IMR-90 (cell line): ENCODE results near the gene NKX6-2. TPM values are rescaled to one million over a fixed set of nuclear protein-coding genes. Genes with fewer than 3 reads are reported as not detected.
A peak's percentile ranks its signal among the peaks of the same experiment; 100 is the strongest.

Experiments used
- ATAC-seq: fragments of 200-7000 bp; cut with Tn5 transposase; 2 replicates; pipeline ENCODE4 v1.9.1; 2020; ENCODE audit warnings: low read depth, mild to moderate bottlenecking, moderate library complexity
- BruUV-seq: library from RNA; stranded (reverse); fragments of 400-500 nt; replicated peaks from 2 replicates; lab custom pipeline; 2021; lab: Mats Ljungman, UMichigan
- CTCF ChIA-PET: fragments of 300-600 bp; formaldehyde crosslinking; extraction: SDS; loops from one replicate; lab custom pipeline; 2021; ENCODE audit warnings: antibody characterized with exemption; lab: Yijun Ruan, JAX
- POLR2A ChIA-PET: fragments of 300-600 bp; sonication (Branson Sonifier 250); formaldehyde crosslinking; loops from one replicate; lab custom pipeline; 2022; ENCODE audit warnings: antibody characterized with exemption; ENCODE audit not compliant: unreplicated experiment; lab: Charles Lee
- DNase-seq: peaks from one replicate; pipeline ENCODE4 v3.0.0; 2013
- H2AFZ ChIP-seq: replicated peaks from 2 replicates; pipeline ENCODE3; 2013; ENCODE audit warnings: low read length, mild to moderate bottlenecking; ENCODE audit not compliant: poor library complexity
- H2AK5ac ChIP-seq: 2 replicates; pipeline ENCODE4 v1.6.1; 2013; ENCODE audit warnings: low read depth, low read length, inconsistent platforms
- H2AK9ac ChIP-seq: replicated peaks from 2 replicates; pipeline ENCODE3; 2013; ENCODE audit warnings: mild to moderate bottlenecking, low read depth, low read length, moderate library complexity; ENCODE audit not compliant: poor library complexity
- H2BK120ac ChIP-seq: 2 replicates; pipeline ENCODE4 v1.6.1; 2013; ENCODE audit warnings: low read depth, low read length, inconsistent platforms
- H2BK15ac ChIP-seq: 3 replicates; pipeline ENCODE4 v1.6.1; 2013; ENCODE audit warnings: low read depth, low read length, inconsistent platforms
- H2BK20ac ChIP-seq: 2 replicates; pipeline ENCODE4 v1.6.1; 2013; ENCODE audit warnings: low read depth, mild to moderate bottlenecking, inconsistent platforms, low read length, moderate library complexity
- H2BK5ac ChIP-seq: 2 replicates; pipeline ENCODE4 v1.6.1; 2013; ENCODE audit warnings: mild to moderate bottlenecking, low read depth, low read length, inconsistent platforms; ENCODE audit not compliant: poor library complexity, severe bottlenecking
- H3K14ac ChIP-seq: replicated peaks from 2 replicates; pipeline ENCODE4 v1.6.1; 2013; ENCODE audit warnings: low read depth, low read length, inconsistent platforms
- H3K18ac ChIP-seq: 2 replicates; pipeline ENCODE4 v1.6.1; 2013; ENCODE audit warnings: low read depth, low read length, control low read depth
- H3K23ac ChIP-seq: 2 replicates; pipeline ENCODE4 v1.6.1; 2013; ENCODE audit warnings: low read depth, low read length, inconsistent platforms
- H3K27ac ChIP-seq: 2 replicates; pipeline ENCODE4 v1.5.1; 2013; ENCODE audit warnings: mild to moderate bottlenecking, control low read depth, low read length; ENCODE audit not compliant: insufficient read depth
- H3K27me3 ChIP-seq: 2 replicates; pipeline ENCODE4 v1.6.1; 2013; ENCODE audit warnings: low read length; ENCODE audit not compliant: control insufficient read depth, insufficient read depth
- H3K36me3 ChIP-seq: 2 replicates; pipeline ENCODE4 v1.6.1; 2013; ENCODE audit warnings: low read length, mixed read lengths; ENCODE audit not compliant: control insufficient read depth, insufficient read depth
- H3K4ac ChIP-seq: 2 replicates; pipeline ENCODE4 v1.6.1; 2013; ENCODE audit warnings: low read depth, low read length, inconsistent platforms
- H3K4me1 ChIP-seq: 2 replicates; pipeline ENCODE4 v1.6.1; 2013; ENCODE audit warnings: low read length, mixed read lengths; ENCODE audit not compliant: control insufficient read depth, insufficient read depth
- H3K4me2 ChIP-seq: 2 replicates; pipeline ENCODE4 v1.6.1; 2013; ENCODE audit warnings: low read depth, mild to moderate bottlenecking, control low read depth, low read length, moderate library complexity
- H3K4me3 ChIP-seq: 2 replicates; pipeline ENCODE4 v1.5.1; 2013; ENCODE audit warnings: low read depth, mild to moderate bottlenecking, control low read depth, low read length, moderate library complexity; ENCODE audit not compliant: insufficient read depth
- H3K56ac ChIP-seq: 2 replicates; pipeline ENCODE4 v1.6.1; 2013; ENCODE audit warnings: low read length, inconsistent platforms; ENCODE audit not compliant: insufficient read depth; ENCODE audit errors: extremely low read depth
- H3K79me1 ChIP-seq, 2 experiments: 2 replicates each; pipeline ENCODE4 v1.6.1; 2013; ENCODE audit warnings: low read length in 2 of 2, inconsistent platforms in 1 of 2, low read depth in 1 of 2
- H3K9ac ChIP-seq: 2 replicates; pipeline ENCODE4 v1.6.1; 2013; ENCODE audit warnings: low read depth, low read length, control low read depth
- H3K9me1 ChIP-seq: 2 replicates; pipeline ENCODE4 v1.6.1; 2013; ENCODE audit warnings: low read length, inconsistent platforms; ENCODE audit not compliant: insufficient read depth
- H3K9me3 ChIP-seq: 2 replicates; pipeline ENCODE4 v1.6.1; 2013; ENCODE audit warnings: low read length; ENCODE audit not compliant: control insufficient read depth, insufficient read depth
- H4K20me1 ChIP-seq: 2 replicates; pipeline ENCODE4 v1.6.1; 2013; ENCODE audit warnings: low read length, inconsistent platforms; ENCODE audit not compliant: insufficient read depth
- H4K5ac ChIP-seq: 2 replicates; pipeline ENCODE4 v1.6.1; 2013; ENCODE audit warnings: mild to moderate bottlenecking, low read depth, low read length, control low read depth
- H4K8ac ChIP-seq, 2 experiments: 2 replicates each; pipeline ENCODE4 v1.6.1; 2013; ENCODE audit warnings: low read depth in 2 of 2, low read length in 2 of 2, control low read depth in 1 of 2, inconsistent platforms in 1 of 2
- H4K91ac ChIP-seq: 2 replicates; pipeline ENCODE4 v1.6.1; 2013; ENCODE audit warnings: low read depth, low read length, inconsistent platforms; ENCODE audit not compliant: insufficient read depth
- BHLHE40 ChIP-seq: fragments of 150-350 bp; IDR thresholded peaks from 2 replicates; pipeline ENCODE4 v1.6.1; 2016; ENCODE audit warnings: mild to moderate bottlenecking, low read depth, low read length
- CHD1 ChIP-seq: IDR thresholded peaks from 2 replicates; pipeline ENCODE4 v1.6.1; 2012; ENCODE audit warnings: low read depth, low read length, improper control_type of control experiment
- ELK1 ChIP-seq: fragments of 150-350 bp; IDR thresholded peaks from 2 replicates; pipeline ENCODE4 v1.6.1; 2016; ENCODE audit warnings: low read depth, mild to moderate bottlenecking, low read length, moderate library complexity, borderline replicate concordance
- FOS ChIP-seq: fragments of 150-350 bp; IDR thresholded peaks from 2 replicates; pipeline ENCODE4 v1.6.1; 2016; ENCODE audit warnings: low read depth, low read length
- MAFK ChIP-seq: IDR thresholded peaks from 2 replicates; pipeline ENCODE4 v1.6.1; 2012; ENCODE audit warnings: low read depth, low read length, improper control_type of control experiment
- MXI1 ChIP-seq: IDR thresholded peaks from 2 replicates; pipeline ENCODE4 v1.6.1; 2012; ENCODE audit warnings: low read depth, mild to moderate bottlenecking, low read length, moderate library complexity, borderline replicate concordance
- NFE2L2 ChIP-seq: fragments of 150-350 bp; IDR thresholded peaks from 2 replicates; pipeline ENCODE4 v1.6.1; 2016; ENCODE audit warnings: low read depth, mild to moderate bottlenecking, low read length
- POLR2A ChIP-seq: IDR thresholded peaks from 2 replicates; pipeline ENCODE4 v1.6.1; 2012; ENCODE audit warnings: mild to moderate bottlenecking, low read depth, low read length
- RAD21 ChIP-seq: IDR thresholded peaks from 2 replicates; pipeline ENCODE4 v1.6.1; 2012; ENCODE audit warnings: low read length, improper control_type of control experiment
- RFX5 ChIP-seq: IDR thresholded peaks from 2 replicates; pipeline ENCODE4 v1.8.0; 2012; ENCODE audit warnings: low read depth, mild to moderate bottlenecking, low read length, moderate library complexity
- SMC3 ChIP-seq: fragments of 150-350 bp; IDR thresholded peaks from 2 replicates; pipeline ENCODE4 v1.6.1; 2016; ENCODE audit warnings: low read depth, mild to moderate bottlenecking, antibody characterized with exemption, low read length, moderate library complexity
- USF2 ChIP-seq: fragments of 150-350 bp; IDR thresholded peaks from 2 replicates; pipeline ENCODE4 v1.6.1; 2017; ENCODE audit warnings: mild to moderate bottlenecking, antibody characterized with exemption, low read length, low read depth
- WGBS, 2 experiments: methylation state at CpG; one replicate each; pipeline versions ENCODE4 v1.1.5 to v1.1.7; 2013; ENCODE audit warnings: missing lambda C conversion rate in 2 of 2; ENCODE audit not compliant: insufficient read length in 1 of 2; ENCODE audit errors: extremely low coverage in 2 of 2; 5-methylcytosine and 5-hydroxymethylcytosine counted together
- dilution Hi-C: fragments of 300-500 bp; cut with HindIII; formaldehyde crosslinking; loops from one replicate; pipeline ENCODE4 v1.14.3; 2018; ENCODE audit warnings: low sequenced_read_pairs; ENCODE audit not compliant: unreplicated experiment
- in situ Hi-C: fragments of 300-500 bp; cut with MboI; formaldehyde crosslinking; loops from 3 replicates; pipeline ENCODE4 v1.14.3; 2019; ENCODE audit warnings: low sequenced_read_pairs, inconsistent platforms, mixed read lengths
- intact Hi-C: fragments of 100-400 bp; cut with micrococcal nuclease; formaldehyde crosslinking; loops from 2 replicates; pipeline ENCODE4 v1.10.0; 2022
- polyA plus RNA-seq, 3 experiments: library from polyadenylated mRNA; depleted of rRNA; stranded (reverse); fragments of >200 nt; gene quantifications; 2 replicates each; pipeline ENCODE4 v1.2.3, GENCODE V29; 2012; ENCODE audit warnings: low replicate concordance in 1 of 3
- total RNA-seq: library from RNA; depleted of rRNA; stranded (reverse); fragments of >200 nt; gene quantifications from 2 replicates; pipeline ENCODE4 v1.2.3, GENCODE V29; 2012

Gene NKX6-2
- total and polyA plus RNA-seq, 2 of the 4 experiments (the other 2 are of a cell fraction), result not detected

GRCh38 chr10:132787495-132788179 is 1.7 kb upstream of the NKX6-2 start:
- DNase-seq (no peak), ATAC-seq (no peak)
- in situ Hi-C loops (no loop called here), dilution Hi-C loops (no loop called here), intact Hi-C loops (loop anchor here (1.0 kb wide), 1 partner anchor 133 kb away; no protein-coding TSS in a partner anchor)
- Histone ChIP-seq H4K8ac (no peak overlapping the region), H3K27ac (no peak overlapping the region), H3K23ac (no peak overlapping the region), H3K9me1 (no peaks in the 10 kb centered on the region), H4K5ac (no peak overlapping the region), H2BK5ac (no peak overlapping the region), H3K14ac (no peak overlapping the region), H3K36me3 (0 out of 2 replicates have a peak, but pooled peaks cover 2% of the 10 kb centered on the region), H3K56ac (no peak overlapping the region), H3K4me1 (no peaks in the 10 kb centered on the region), H2BK120ac (no peak overlapping the region), H3K79me1 (no peaks in the 10 kb centered on the region), H3K9me3 (peaks cover 5% of the 10 kb centered on the region; the same call in 1 of the 2 replicates), H2BK15ac (no peak overlapping the region), H3K27me3 (peaks cover 66% of the 10 kb centered on the region), H3K4me3 (no peak overlapping the region), H4K91ac (no peak overlapping the region), H3K4ac (no peak overlapping the region), H3K18ac (no peak overlapping the region), H3K4me2 (no peak overlapping the region), H2AFZ (no peak overlapping the region), H3K9ac (no peak overlapping the region), H4K20me1 (no peaks in the 10 kb centered on the region), H2AK5ac (no peak overlapping the region), H2AK9ac (peak overlapping the region; percentile 28), H2BK20ac (no peak overlapping the region)
- TF ChIP-seq USF2, result no peak
- TF ChIP-seq RFX5, result no peak
- TF ChIP-seq MAFK, result no peak
- no peak for TF ChIP-seq SMC3
- no peak for TF ChIP-seq RAD21
- TF ChIP-seq CHD1, result no peak
- TF ChIP-seq MXI1, result no peak
- no peak for TF ChIP-seq ELK1
- no peak for TF ChIP-seq FOS
- TF ChIP-seq NFE2L2, result no peak
- TF ChIP-seq POLR2A, result no peak
- TF ChIP-seq BHLHE40, result no peak
- BruUV-seq, result no TSS peak
- ChIA-PET CTCF (no interaction called here), POLR2A (no interaction called here)
- 2% methylated on average over 20 of the region's 80 CpGs; no CpG with 5 or more reads in 1 of the 2 experiments for WGBS, 2 experiments
